NCI-H1417 (cell line): Measurements from ENCODE around the gene VPS26A.
"Not testable (repeated sequence)": the region's sequence is repeated elsewhere in the genome, so short reads cannot be mapped to it uniquely, and the experiment has no call there.

Experiments used
- DNase-seq, 3 experiments: peaks; one replicate each; lab custom pipeline; 2025; lab: John Stamatoyannopoulos, UW

VPS26A gene

GRCh38 chr10:69102440-69102839 is 21.5 kb upstream of the VPS26A start:
- no peak for DNase-seq

GRCh38 chr10:69103784-69104183 is 20.2 kb upstream of the VPS26A start:
- no peak for DNase-seq

GRCh38 chr10:69104994-69105790 is 18.8 kb upstream of the VPS26A start:
- no peak for DNase-seq

- DNase-seq = no peak
These were observed 16.8 kb upstream of the VPS26A start for GRCh38 chr10:69107176-69107490.

- no peak for DNase-seq
These were observed 16.3 kb upstream of the VPS26A start for GRCh38 chr10:69107699-69108098.

- no peak for DNase-seq
These were observed 4.1 kb upstream of the VPS26A start for GRCh38 chr10:69119896-69120295.

GRCh38 chr10:69123306-69123746 is 652 bp upstream of the VPS26A start:
- DNase-seq = peak in 1 of 3 experiments; percentile 80

GRCh38 chr10:69124563-69125268 is 738 bp downstream of the VPS26A start:
- peak in 2 of 3 experiments; percentile 45 to 68 for DNase-seq

- DNase-seq = no peak
These were observed 1.6 kb downstream of the VPS26A start for GRCh38 chr10:69125554-69125953.

- no peak for DNase-seq
These were observed 6.3 kb downstream of the VPS26A start for GRCh38 chr10:69130251-69130650.

GRCh38 chr10:69139961-69140360 is 16.0 kb downstream of the VPS26A start:
- DNase-seq = no peak

- DNase-seq = no peak
These were observed 17.3 kb downstream of the VPS26A start for GRCh38 chr10:69141304-69141703.

- not testable (repeated sequence) for DNase-seq
These were observed 18.1 kb downstream of the VPS26A start for GRCh38 chr10:69142074-69142473.

- DNase-seq = no peak
These were observed 19.0 kb downstream of the VPS26A start for GRCh38 chr10:69142983-69143382.

GRCh38 chr10:69145329-69145728 is 21.4 kb downstream of the VPS26A start:
- no peak for DNase-seq

- no peak for DNase-seq
These were observed 21.9 kb downstream of the VPS26A start for GRCh38 chr10:69145864-69146263.

GRCh38 chr10:69146759-69147158 is 22.8 kb downstream of the VPS26A start:
- no peak for DNase-seq

GRCh38 chr10:69151984-69152383 is 28.0 kb downstream of the VPS26A start:
- no peak for DNase-seq

GRCh38 chr10:69153227-69153626 is 29.2 kb downstream of the VPS26A start:
- no peak for DNase-seq

- no peak for DNase-seq
These were observed 36.8 kb downstream of the VPS26A start for GRCh38 chr10:69160809-69161241.

GRCh38 chr10:69168493-69168892 is 44.5 kb downstream of the VPS26A start:
- peak in 1 of 3 experiments; percentile 0 for DNase-seq

GRCh38 chr10:69172241-69172982 is 48.4 kb downstream of the VPS26A start:
- DNase-seq = no peak

- DNase-seq = not testable (repeated sequence)
These were observed 51.3 kb downstream of the VPS26A start for GRCh38 chr10:69175326-69175725.
